Endodermal cell (in vitro differentiated cells): ENCODE data around the gene CWC27. TPM values are rescaled to one million over a fixed set of nuclear protein-coding genes. Genes with fewer than 3 reads are reported as not detected.

Experiments
- DNase-seq: peaks from one replicate; pipeline ENCODE4 v3.0.0-alpha.2; 2017
- H3K27ac ChIP-seq: 2 replicates; pipeline ENCODE4 v1.5.1; 2013; ENCODE audit warnings: mild to moderate bottlenecking, low read depth, low read length, moderate library complexity
- H3K27me3 ChIP-seq: 2 replicates; pipeline ENCODE4 v1.6.1; 2013; ENCODE audit warnings: mild to moderate bottlenecking, low read length, moderate library complexity; ENCODE audit not compliant: insufficient read depth, control insufficient read depth, poor library complexity, severe bottlenecking
- H3K36me3 ChIP-seq: 2 replicates; pipeline ENCODE4 v1.7.0; 2013; ENCODE audit warnings: mild to moderate bottlenecking, low read length, moderate library complexity; ENCODE audit not compliant: control insufficient read depth, insufficient read depth
- H3K4me1 ChIP-seq: one replicate; pipeline ENCODE4 v1.7.0; 2013; ENCODE audit warnings: low read length; ENCODE audit not compliant: control insufficient read depth, insufficient read depth
- H3K4me3 ChIP-seq: 2 replicates; pipeline ENCODE4 v1.5.1; 2013; ENCODE audit warnings: mild to moderate bottlenecking, low read length, moderate library complexity
- H3K9ac ChIP-seq: 2 replicates; pipeline ENCODE4 v1.6.1; 2013; ENCODE audit warnings: mild to moderate bottlenecking, low read length, moderate library complexity; ENCODE audit not compliant: poor library complexity, severe bottlenecking; ENCODE audit errors: extremely low read depth
- H3K9me3 ChIP-seq: 2 replicates; pipeline ENCODE4 v1.6.1; 2013; ENCODE audit warnings: mild to moderate bottlenecking, low read length, moderate library complexity; ENCODE audit not compliant: control insufficient read depth
- H3K27ac Mint-ChIP-seq: 2 replicates; pipeline ENCODE4 v1.8.0; 2020; ENCODE audit warnings: mixed read lengths
- H3K27me3 Mint-ChIP-seq: 2 replicates; pipeline ENCODE4 v1.8.0; 2021; ENCODE audit warnings: mild to moderate bottlenecking, mixed read lengths; ENCODE audit not compliant: insufficient read depth
- H3K36me3 Mint-ChIP-seq: 2 replicates; pipeline ENCODE4 v1.8.0; 2020; ENCODE audit warnings: low read depth, mixed read lengths
- H3K4me1 Mint-ChIP-seq: 2 replicates; pipeline ENCODE4 v1.8.0; 2020; ENCODE audit warnings: mixed read lengths
- H3K4me3 Mint-ChIP-seq: 2 replicates; pipeline ENCODE4 v1.8.0; 2020; ENCODE audit warnings: mild to moderate bottlenecking, moderate library complexity, mixed read lengths
- H3K9me3 Mint-ChIP-seq: 2 replicates; pipeline ENCODE4 v1.8.0; 2020; ENCODE audit warnings: mild to moderate bottlenecking, mixed read lengths
- WGBS, 2 experiments: methylation state at CpG; one replicate each; pipeline versions ENCODE4 v1.1.5 to v1.1.7; 2013; ENCODE audit warnings: missing lambda C conversion rate in 2 of 2, mixed read lengths in 1 of 2; ENCODE audit not compliant: insufficient coverage in 1 of 2, insufficient read length in 1 of 2; 5-methylcytosine and 5-hydroxymethylcytosine counted together
- total RNA-seq, 2 donors: library from RNA; stranded (reverse); fragmentation: NEBNext Ultra II Directional in 1 of 2; extraction: Animal tissue kit (Norgen Biotek cat#: 25700) in 1 of 2; gene quantifications; 2 replicates in 1 of 2; 3 replicates in 1 of 2; pipeline ENCODE4 v1.2.1, GENCODE V29; 2021
- TF ChIP-seq, protein P1 (sequence below): fragments of 200-600 bp; sonication (generic); conservative IDR thresholded peaks from 2 replicates; pipeline ENCODE4 v1.5.0; 2021; ENCODE audit warnings: antibody characterized with exemption, mild to moderate bottlenecking

The CWC27 gene
- total RNA-seq, 2 donors from 2014 or later = 69.1 to 74.8 TPM

DNA sequence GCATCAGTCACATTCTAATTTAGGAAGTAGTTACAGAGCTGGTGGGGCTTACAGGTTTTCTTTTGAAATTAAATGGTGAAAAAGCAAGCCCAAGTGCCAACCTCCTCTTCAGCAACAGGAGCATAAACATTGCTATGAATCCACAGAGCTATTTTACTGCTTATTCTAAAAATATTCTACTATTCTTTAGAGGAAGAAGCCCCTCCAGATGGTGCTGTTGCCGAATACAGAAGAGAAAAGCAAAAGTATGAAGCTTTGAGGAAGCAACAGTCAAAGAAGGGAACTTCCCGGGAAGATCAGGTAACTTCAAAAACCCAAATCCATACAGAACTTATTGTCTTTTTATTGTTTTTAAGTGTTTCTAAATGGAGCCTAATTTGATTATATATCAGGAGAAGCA, 202.8 kb downstream of the CWC27 start:
- Mint-ChIP-seq H3K4me1 (no peaks in the 10 kb centered on the region), H3K9me3 (peaks cover 5% of the 10 kb centered on the region), H3K27me3 (no peaks in the 10 kb centered on the region), H3K27ac (no peak overlapping the region), H3K36me3 (peaks cover 45% of the 10 kb centered on the region), H3K4me3 (no peak overlapping the region)
- Histone ChIP-seq H3K36me3 (peaks cover 53% of the 10 kb centered on the region), H3K9ac (no peak overlapping the region), H3K4me3 (no peak overlapping the region), H3K4me1 (no peaks in the 10 kb centered on the region), H3K27ac (no peak overlapping the region), H3K9me3 (peaks cover 21% of the 10 kb centered on the region), H3K27me3 (no peaks in the 10 kb centered on the region)
- 88% methylated on average over 1 of the region's 2 CpGs; no CpG with 5 or more reads in 1 of the 2 experiments for WGBS, 2 experiments
- no peak for DNase-seq
- TF ChIP-seq, protein P1, sequence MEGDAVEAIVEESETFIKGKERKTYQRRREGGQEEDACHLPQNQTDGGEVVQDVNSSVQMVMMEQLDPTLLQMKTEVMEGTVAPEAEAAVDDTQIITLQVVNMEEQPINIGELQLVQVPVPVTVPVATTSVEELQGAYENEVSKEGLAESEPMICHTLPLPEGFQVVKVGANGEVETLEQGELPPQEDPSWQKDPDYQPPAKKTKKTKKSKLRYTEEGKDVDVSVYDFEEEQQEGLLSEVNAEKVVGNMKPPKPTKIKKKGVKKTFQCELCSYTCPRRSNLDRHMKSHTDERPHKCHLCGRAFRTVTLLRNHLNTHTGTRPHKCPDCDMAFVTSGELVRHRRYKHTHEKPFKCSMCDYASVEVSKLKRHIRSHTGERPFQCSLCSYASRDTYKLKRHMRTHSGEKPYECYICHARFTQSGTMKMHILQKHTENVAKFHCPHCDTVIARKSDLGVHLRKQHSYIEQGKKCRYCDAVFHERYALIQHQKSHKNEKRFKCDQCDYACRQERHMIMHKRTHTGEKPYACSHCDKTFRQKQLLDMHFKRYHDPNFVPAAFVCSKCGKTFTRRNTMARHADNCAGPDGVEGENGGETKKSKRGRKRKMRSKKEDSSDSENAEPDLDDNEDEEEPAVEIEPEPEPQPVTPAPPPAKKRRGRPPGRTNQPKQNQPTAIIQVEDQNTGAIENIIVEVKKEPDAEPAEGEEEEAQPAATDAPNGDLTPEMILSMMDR = peak; percentile 24

DNA sequence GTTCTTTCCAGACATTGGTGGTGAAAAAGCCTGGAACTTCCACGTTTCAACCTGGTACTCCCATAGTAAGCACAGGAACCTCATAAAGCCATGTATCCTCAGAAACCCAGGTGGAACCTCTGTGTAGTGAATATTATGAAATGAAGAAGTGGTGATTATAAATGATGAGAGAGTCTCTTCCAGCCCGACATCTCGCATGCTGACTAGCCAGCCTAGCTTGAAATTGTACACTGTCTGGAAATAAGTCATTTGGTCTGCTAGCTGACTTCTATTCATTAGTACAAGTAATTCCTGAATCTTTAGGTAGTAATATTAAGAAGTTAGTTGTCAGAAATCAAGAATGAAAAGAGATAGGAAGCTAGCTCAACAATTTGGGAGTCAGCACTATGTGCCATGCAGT, 203.3 kb downstream of the CWC27 start:
- no peak for DNase-seq
- WGBS, 2 experiments = 93 to 99% methylated on average over 2 to 3 of the region's 3 CpGs
- Mint-ChIP-seq H3K27ac (no peak overlapping the region), H3K27me3 (no peaks in the 10 kb centered on the region), H3K9me3 (peaks cover 5% of the 10 kb centered on the region), H3K4me1 (no peaks in the 10 kb centered on the region), H3K36me3 (peaks cover 45% of the 10 kb centered on the region), H3K4me3 (no peak overlapping the region)
- TF ChIP-seq, protein P1 = no peak
- Histone ChIP-seq H3K27ac (no peak overlapping the region), H3K9ac (no peak overlapping the region), H3K36me3 (peaks cover 53% of the 10 kb centered on the region), H3K27me3 (no peaks in the 10 kb centered on the region), H3K9me3 (peaks cover 21% of the 10 kb centered on the region), H3K4me3 (no peak overlapping the region), H3K4me1 (no peaks in the 10 kb centered on the region)

DNA sequence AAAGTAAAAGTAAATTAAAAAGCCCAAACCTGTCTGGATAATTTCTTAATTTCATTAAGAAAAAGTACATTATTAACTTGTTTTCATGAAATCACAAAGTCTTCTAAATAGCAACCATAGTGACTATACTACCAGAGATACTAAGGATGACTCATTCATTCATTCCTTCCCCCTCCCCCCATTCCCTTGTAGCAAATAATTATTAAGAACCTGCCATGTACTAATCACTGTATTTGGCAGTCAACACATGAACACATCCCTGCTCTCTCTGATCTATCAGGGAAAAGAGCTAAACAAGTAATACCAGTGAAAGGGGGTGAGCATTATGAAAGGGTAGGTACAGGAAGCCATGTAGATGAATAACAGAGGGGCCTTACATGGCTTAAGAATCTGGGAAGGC, 203.9 kb downstream of the CWC27 start:
- Histone ChIP-seq H3K4me1 (no peaks in the 10 kb centered on the region), H3K36me3 (peaks cover 59% of the 10 kb centered on the region), H3K27me3 (no peaks in the 10 kb centered on the region), H3K9me3 (peaks cover 21% of the 10 kb centered on the region), H3K9ac (no peak overlapping the region), H3K4me3 (peak overlapping the region; percentile 31), H3K27ac (no peak overlapping the region)
- no peak for DNase-seq
- Mint-ChIP-seq H3K27ac (no peak overlapping the region), H3K27me3 (no peaks in the 10 kb centered on the region), H3K9me3 (peaks cover 5% of the 10 kb centered on the region), H3K4me3 (no peak overlapping the region), H3K4me1 (no peaks in the 10 kb centered on the region), H3K36me3 (peaks cover 45% of the 10 kb centered on the region)
- TF ChIP-seq, protein P1 = no peak
